Ecto neural progenitor cell (in vitro differentiated cells): ENCODE data around the gene SECTM1.
"Not testable (repeated sequence)": the region's sequence is repeated elsewhere in the genome, so short reads cannot be mapped to it uniquely, and the experiment has no call there.

Experiments
- DNase-seq: peaks from one replicate; pipeline ENCODE4 v3.0.0-alpha.2; 2018; ENCODE audit warnings: low spot score

The SECTM1 gene

DNA sequence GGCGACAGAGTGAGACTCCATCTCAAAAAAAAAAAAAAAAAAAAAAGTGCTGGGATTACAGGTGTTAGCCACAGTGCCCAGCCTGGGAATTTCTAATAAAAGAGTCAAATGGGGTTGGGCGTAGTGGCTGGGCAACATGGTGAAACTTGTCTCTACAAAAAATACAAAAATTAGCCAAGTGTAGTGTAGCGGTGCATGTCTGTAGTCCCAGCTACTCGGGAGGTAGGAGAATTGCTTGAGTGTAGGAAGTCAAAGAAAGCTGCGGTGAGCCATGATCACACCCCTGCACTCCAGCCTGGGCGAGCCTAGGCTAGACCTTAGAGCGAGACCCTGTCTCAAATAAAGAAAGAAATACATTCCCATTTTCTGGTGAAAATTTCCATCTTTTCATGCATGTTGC lies 35.6 kb upstream of the SECTM1 start:
- no peak for DNase-seq

- DNase-seq, result no peak
Measured at GRCh38 chr17:82367724-82368524, 34.4 kb upstream of the SECTM1 start.

DNA sequence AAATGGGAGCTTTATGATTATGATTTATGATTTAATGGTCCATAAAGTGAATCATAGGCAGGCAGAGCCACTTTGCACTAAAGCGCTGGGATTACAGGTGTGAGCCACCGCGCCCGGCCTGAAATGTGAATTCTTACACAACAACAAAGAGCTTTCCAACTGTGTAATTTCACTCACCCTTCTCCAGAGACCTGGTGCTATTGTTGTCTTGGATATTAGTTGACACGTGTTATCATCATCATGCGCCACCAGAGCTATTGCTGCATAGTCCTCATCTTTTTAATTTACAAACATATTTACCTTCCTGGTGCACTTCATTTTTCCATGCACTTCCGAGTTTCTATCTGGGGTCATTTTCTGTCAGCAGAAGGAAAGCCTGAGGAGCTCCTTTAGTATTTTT lies 33.2 kb upstream of the SECTM1 start:
- no peak for DNase-seq

- DNase-seq, result no peak
Measured at GRCh38 chr17:82365606-82366295, 32.2 kb upstream of the SECTM1 start.

GRCh38 chr17:82361885-82362633 lies 28.5 kb upstream of the SECTM1 start:
- DNase-seq, result no peak

DNA sequence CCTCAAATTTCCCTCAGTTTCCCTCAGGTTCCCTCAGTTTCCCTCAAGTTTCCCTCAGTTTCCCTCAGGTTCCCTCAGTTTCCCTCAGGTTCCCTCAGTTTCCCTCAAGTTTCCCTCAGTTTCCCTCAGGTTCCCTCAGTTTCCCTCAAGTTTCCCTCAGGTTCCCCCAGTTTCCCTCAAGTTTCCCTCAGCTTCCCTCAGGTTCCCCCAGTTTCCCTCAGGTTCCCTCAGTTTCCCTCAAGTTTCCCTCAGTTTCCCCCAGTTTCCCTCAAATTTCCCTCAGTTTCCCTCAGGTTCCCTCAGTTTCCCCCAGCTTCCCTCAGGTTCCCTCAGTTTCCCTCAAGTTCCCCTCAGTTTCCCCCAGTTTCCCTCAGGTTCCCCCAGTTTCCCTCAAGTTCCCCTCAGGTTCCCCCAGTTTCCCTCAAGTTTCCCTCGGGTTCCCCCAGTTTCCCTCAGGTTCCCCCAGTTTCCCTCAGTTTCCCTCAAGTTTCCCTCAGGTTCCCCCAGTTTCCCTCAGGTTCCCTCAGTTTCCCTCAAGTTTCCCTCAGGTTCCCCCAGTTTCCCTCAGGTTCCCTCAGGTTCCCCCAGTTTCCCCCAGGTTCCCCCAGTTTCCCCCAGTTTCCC lies 26.0 kb upstream of the SECTM1 start:
- not testable (repeated sequence) for DNase-seq

GRCh38 chr17:82358465-82359350 lies 25.1 kb upstream of the SECTM1 start, which contains the start of gene TEX19:
Gene TEX19 (plus strand): TSS chr17:82359247. CDS start chr17:82362151, 2,904 bp downstream.
- DNase-seq, result no peak

DNA sequence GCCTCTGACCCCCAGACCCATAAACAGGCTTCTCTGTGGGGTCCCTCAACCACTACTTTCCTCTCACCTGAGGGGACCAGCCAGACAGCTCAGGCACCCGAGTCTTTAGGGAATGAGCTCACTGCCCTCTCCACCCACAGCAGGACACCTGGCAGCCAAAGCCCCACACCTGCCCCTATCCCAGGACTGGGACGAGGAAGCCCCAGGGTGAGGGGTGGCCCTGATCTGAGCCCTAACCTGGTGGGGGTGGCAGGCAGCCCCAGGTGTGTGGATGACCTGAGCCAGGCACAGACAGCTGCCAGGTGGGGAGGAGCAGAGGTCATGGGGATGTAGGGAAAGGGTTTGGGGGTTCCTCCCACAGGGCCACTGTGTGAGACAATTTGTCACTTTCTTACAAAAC lies 23.8 kb upstream of the SECTM1 start:
- DNase-seq, result no peak

DNA sequence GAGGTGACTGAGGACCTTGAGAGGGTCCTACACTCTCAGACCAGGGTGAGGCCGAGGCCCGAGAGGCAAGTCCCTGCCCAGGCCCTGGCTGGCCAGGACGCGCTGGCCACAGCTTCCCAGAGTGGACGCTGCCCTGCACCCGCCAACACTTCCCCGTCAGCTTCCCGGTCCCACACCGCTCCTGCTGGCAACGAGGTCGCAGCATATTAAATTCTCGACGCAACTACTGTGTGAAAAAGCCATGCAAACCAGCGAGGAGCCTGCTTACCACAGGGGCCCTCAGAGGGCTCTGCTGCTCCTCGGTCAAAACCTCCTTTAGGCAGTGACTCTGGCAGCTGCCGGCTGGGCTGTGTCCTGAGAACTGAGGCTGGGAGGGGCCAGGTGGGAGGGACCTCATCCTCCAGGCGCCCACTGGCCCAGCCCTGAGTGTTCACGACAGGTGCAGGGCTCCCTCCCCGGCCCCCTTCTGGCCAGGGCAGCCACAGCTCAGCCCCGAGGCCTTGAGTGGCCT lies 23.3 kb upstream of the SECTM1 start:
- no peak for DNase-seq

- no peak for DNase-seq
Measured at GRCh38 chr17:82355770-82356427, 22.3 kb upstream of the SECTM1 start.

- DNase-seq, result no peak
Measured at GRCh38 chr17:82354804-82355308, 21.3 kb upstream of the SECTM1 start.

DNA sequence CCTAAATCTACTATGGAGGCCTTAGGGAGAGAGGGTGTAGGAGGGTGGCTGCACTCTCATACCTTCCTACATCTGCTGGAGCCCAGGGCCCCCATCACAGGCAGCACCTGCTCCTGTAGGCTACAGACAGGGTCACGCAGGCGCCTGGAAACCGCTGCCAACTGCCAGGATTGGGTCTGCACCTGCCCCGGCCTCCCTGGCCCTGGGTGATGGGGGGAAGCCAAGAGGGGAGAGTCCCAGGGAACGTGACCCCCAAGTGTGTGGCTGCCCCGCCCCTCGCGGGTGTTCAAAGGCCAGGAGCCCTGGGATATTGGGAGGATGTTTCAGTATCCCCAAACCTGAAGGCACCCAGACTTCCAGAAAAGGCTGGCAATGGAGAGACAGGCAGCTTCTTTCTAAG lies 19.9 kb upstream of the SECTM1 start:
- no peak for DNase-seq

DNA sequence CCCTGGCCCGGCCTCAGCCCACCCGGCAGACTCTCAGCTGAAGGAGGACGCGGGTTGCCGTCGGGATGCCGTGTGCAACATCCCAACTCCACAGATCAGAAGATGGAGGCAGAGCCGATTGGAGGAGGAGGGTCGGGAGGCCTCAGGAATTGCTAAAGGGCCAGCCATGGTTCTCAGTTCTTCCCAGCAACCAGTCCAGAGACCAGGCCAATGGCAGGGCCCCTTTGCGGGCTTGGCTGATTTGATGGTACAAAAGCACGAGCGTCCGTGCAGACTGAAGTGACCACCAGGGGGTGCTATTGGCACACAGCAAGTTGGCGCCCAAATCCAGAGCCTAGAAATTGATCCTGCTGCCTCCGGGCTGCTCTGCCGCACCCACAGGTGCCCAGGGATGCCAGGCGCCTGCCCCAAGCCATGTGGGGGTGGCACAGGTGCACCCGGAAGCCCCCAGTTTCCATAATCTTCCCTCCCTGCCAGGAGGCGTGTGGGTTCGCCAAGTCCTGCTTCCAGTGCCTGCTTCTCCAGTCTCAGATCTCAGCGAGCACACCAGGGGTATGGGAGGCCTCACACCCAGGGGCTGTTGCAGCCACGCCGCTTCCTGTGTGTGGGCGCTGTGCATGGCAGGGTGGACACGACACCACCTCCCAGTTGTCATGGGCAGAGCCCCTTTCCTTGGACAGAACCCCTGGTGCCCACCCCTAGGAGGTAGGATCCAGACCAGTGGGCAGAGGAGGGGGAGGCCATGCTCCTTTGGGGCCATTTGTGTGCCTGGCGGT lies 18.3 kb upstream of the SECTM1 start:
- peak; percentile 97 for DNase-seq

GRCh38 chr17:82351254-82351712 lies 17.7 kb upstream of the SECTM1 start:
- no peak for DNase-seq

- no peak for DNase-seq
Measured at GRCh38 chr17:82350182-82351030, 16.8 kb upstream of the SECTM1 start.

DNA sequence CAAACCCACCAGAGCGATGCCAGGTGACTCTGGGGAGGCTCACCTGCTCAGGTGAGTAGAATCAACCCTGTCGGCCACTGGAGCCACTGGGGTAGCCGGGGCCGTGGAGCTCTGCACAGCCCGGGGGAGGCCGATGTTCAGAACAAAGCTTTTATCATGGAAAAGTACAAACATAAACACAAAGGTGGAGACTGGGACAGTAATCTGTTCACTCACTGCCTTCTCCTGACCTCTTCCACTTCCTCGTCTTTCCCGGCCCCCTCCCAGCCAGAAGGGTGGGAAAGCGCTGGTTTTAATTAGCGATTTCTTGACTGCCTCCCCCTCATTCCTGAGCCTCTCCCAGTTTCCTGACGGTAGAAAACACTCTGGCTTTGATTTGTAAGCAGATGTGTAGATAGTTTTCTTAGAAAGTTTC lies 15.7 kb upstream of the SECTM1 start:
- DNase-seq, result no peak

DNA sequence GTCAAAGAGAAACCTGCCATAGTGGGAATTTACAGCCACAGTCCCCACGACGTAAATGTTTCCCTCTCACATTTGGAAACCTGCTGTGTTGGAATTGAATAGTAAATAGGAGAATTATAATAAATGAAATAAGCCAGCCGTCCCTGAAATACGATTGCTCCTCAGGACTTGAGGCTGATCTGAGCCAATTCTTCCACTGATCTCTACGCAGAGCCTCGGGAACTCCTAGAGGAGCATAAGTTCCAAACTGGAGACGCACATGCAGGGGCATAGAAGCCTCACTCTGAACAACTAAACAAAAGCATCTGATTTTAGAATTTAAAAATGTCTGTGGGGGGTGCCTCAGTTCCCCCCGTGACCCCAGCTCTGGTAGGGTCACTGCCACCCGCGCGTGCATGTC lies 15.3 kb upstream of the SECTM1 start:
- no peak for DNase-seq

GRCh38 chr17:82348434-82348833 lies 14.9 kb upstream of the SECTM1 start:
- no peak for DNase-seq
